Pancreas (tissue), 10 donors: ENCODE data around the gene IMPG1. TPM values are rescaled to one million over a fixed set of nuclear protein-coding genes. Genes with fewer than 3 reads are reported as not detected.

ENCODE experiments used
- ATAC-seq, 4 donors: fragments of 200-7000 bp; cut with Tn5 transposase; one replicate each; pipeline versions ENCODE4 v1.8.0 to v1.9.1; 2020; ENCODE audit warnings: mild to moderate bottlenecking in 4 of 4, moderate library complexity in 4 of 4
- DNase-seq, 6 donors: peaks; one replicate each; pipeline ENCODE4 v3.0.0-alpha.2; 2020
- FAIRE-seq: peaks from 2 replicates; lab custom pipeline; 2012; peaks lifted over from hg19 to GRCh38; lab: Jason Lieb, UNC
- H3K27ac ChIP-seq, 4 donors: fragments of 200-600 bp; sonication (generic); 1 replicate in 3 of 4; 2 replicates in 1 of 4; pipeline versions ENCODE4 v1.5.0 to v1.8.0; 2020
- H3K27me3 ChIP-seq, 4 donors: fragments of 200-600 bp; one replicate each; pipeline ENCODE4 v1.8.0; 2021
- H3K36me3 ChIP-seq, 3 donors: fragments of 200-600 bp; sonication (generic) in 1 of 3; one replicate each; pipeline versions ENCODE4 v1.5.0 to v1.8.0; 2020 to 2021
- H3K4me1 ChIP-seq, 3 donors: fragments of 200-600 bp; one replicate each; pipeline ENCODE4 v1.8.0; 2021
- H3K4me3 ChIP-seq, 4 donors: fragments of 200-600 bp; sonication (generic) in 2 of 4; one replicate each; pipeline versions ENCODE4 v1.5.0 to v1.8.0; 2020 to 2021
- H3K9me3 ChIP-seq, 4 donors: fragments of 200-600 bp; one replicate each; pipeline ENCODE4 v1.8.0; 2021
- CTCF ChIP-seq, 4 donors: fragments of 200-600 bp; sonication (generic) in 3 of 4; IDR thresholded peaks; one replicate each; pipeline versions ENCODE4 v1.5.0 to v1.8.0; 2021; ENCODE audit warnings: antibody characterized with exemption in 4 of 4
- WGBS, 2 donors: extraction: QIAGEN DNeasy Blood & Tissue Kit; methylation state at CpG; one replicate each; pipeline ENCODE4 v1.1.7; 2013; 5-methylcytosine and 5-hydroxymethylcytosine counted together
- intact Hi-C, 3 donors: fragments of 100-400 bp; cut with DNase I; formaldehyde crosslinking; loops; one replicate each; pipeline versions ENCODE4 v1.11.1 to v1.14.2; 2022
- polyA plus RNA-seq, 2 donors: library from polyadenylated mRNA; stranded (reverse); fragments of 200-250 nt; gene quantifications; one replicate each; pipeline ENCODE4 v1.2.3, GENCODE V29; 2013
- total RNA-seq, 6 donors: library from RNA; stranded (reverse); fragmentation: NEBNext Ultra II Directional in 4 of 6; extraction: Animal tissue kit (Norgen Biotek cat#: 25700) in 4 of 6; gene quantifications; one replicate each; pipeline versions ENCODE4 v1.2.1 to v1.2.4, GENCODE V29; 2021 to 2023
- donor health status: healthy with polysubstance abuse.
- donor health status: DM: no; HTN: no; CAD: no; lungs with moderate emphysema.
- donor health status: DM: no; HTN: no; CAD: no.
- donor health status: control.
- donor health status: control.
- donor health status: Bipolar disorder and iron deficiency.
- donor health status: DM: yes; HTN: yes; CAD: no.
- donor health status: DM: no; HTN: no; CAD: no.
- donor health status: DM: no; HTN: no; CAD: no.
- donor health status: DM: yes; HTN: yes; CAD: no.

Gene IMPG1
- total and polyA plus RNA-seq, 8 donors = 0.04 to 0.44 (median 0.07) TPM; not detected in 1

GRCh38 chr6:75935473-75935793 is 137.0 kb downstream of the IMPG1 start:
- WGBS, 2 donors = 51 to 60% methylated on average over 12 of the region's 12 CpGs

GRCh38 chr6:75934643-75935472 is 137.6 kb downstream of the IMPG1 start:
- intact Hi-C loops = loop anchor here in 1 of 3 donors (10.0 kb wide), 1 partner anchor 420 kb away; no protein-coding TSS in a partner anchor
- no peaks in the 10 kb centered on the region for H3K27me3 ChIP-seq
- peak; percentile 44 to 69 (median 55) for TF ChIP-seq CTCF (IDR thresholded peaks at IDR 0.05)
- peak; percentile 83 to 91 (median 88) for ATAC-seq
- H3K36me3 ChIP-seq = no peaks in the 10 kb centered on the region
- peak; percentile 37 to 71 (median 51) for DNase-seq
- peak overlapping the region in 3 of 4 donors; percentile 4 to 45 (median 15) for H3K4me3 ChIP-seq
- H3K27ac ChIP-seq = no peak overlapping the region
- 5 to 7% methylated on average over 32 of the region's 32 CpGs for WGBS, 2 donors
- H3K4me1 ChIP-seq = peaks cover 0 to 5% (median 0%) of the 10 kb centered on the region in 3 donors
- H3K9me3 ChIP-seq = no peaks in the 10 kb centered on the region
- no peak for FAIRE-seq

More at GRCh38 chr6:75935473-75935793, 137.0 kb downstream of the IMPG1 start:
- no peaks in the 10 kb centered on the region for H3K9me3 ChIP-seq
- TF ChIP-seq CTCF (IDR thresholded peaks at IDR 0.05) = no peak
- H3K4me1 ChIP-seq = peaks cover 0 to 5% (median 0%) of the 10 kb centered on the region in 3 donors
- no peak for FAIRE-seq
- H3K27ac ChIP-seq = no peak overlapping the region
- H3K27me3 ChIP-seq = no peaks in the 10 kb centered on the region
- ATAC-seq = no peak
- no peaks in the 10 kb centered on the region for H3K36me3 ChIP-seq
- intact Hi-C loops = loop anchor here in 1 of 3 donors (10.0 kb wide), 1 partner anchor 419 kb away; no protein-coding TSS in a partner anchor
- H3K4me3 ChIP-seq = peak overlapping the region in 3 of 4 donors; percentile 4 to 45 (median 15)
- DNase-seq = no peak

GRCh38 chr6:75933387-75933975 is 139.0 kb downstream of the IMPG1 start:
- no peaks in the 10 kb centered on the region for H3K36me3 ChIP-seq
- H3K9me3 ChIP-seq = no peaks in the 10 kb centered on the region
- H3K4me3 ChIP-seq = no peak overlapping the region
- 71 to 80% methylated on average over 7 of the region's 7 CpGs for WGBS, 2 donors
- DNase-seq (no peak), FAIRE-seq (no peak), ATAC-seq (no peak)
- peaks cover 0 to 5% (median 0%) of the 10 kb centered on the region in 3 donors for H3K4me1 ChIP-seq
- H3K27ac ChIP-seq = no peak overlapping the region
- intact Hi-C loops = loop anchor here in 1 of 3 donors (10.0 kb wide), 1 partner anchor 421 kb away; no protein-coding TSS in a partner anchor
- no peak for TF ChIP-seq CTCF (IDR thresholded peaks at IDR 0.05)
- H3K27me3 ChIP-seq = no peaks in the 10 kb centered on the region

- TF ChIP-seq CTCF (IDR thresholded peaks at IDR 0.05) = peak; percentile 31 to 53 (median 53)
- intact Hi-C loops = loop anchor here in 1 of 3 donors (10.0 kb wide), 1 partner anchor 423 kb away; no protein-coding TSS in a partner anchor
- DNase-seq (peak in 5 of 6 donors; percentile 33 to 65 (median 51)), ATAC-seq (peak; percentile 64 to 81 (median 77)), FAIRE-seq (no peak)
- H3K9me3 ChIP-seq = no peaks in the 10 kb centered on the region
- peaks cover 0 to under 1% (median 0%) of the 10 kb centered on the region in 3 donors for H3K4me1 ChIP-seq
- H3K27me3 ChIP-seq = no peaks in the 10 kb centered on the region
- WGBS, 2 donors = 17 to 20% methylated on average over 5 of the region's 5 CpGs
- no peaks in the 10 kb centered on the region for H3K36me3 ChIP-seq
- H3K4me3 ChIP-seq = no peak overlapping the region
- no peak overlapping the region for H3K27ac ChIP-seq
These were observed 140.4 kb downstream of the IMPG1 start for GRCh38 chr6:75932067-75932466.
